ENCODE measurements around the gene UROS. TPM values are rescaled to one million over a fixed set of nuclear protein-coding genes. Genes with fewer than 3 reads are reported as not detected.

Gene UROS
- total RNA-seq, 1 donor from 2014 or later, result 64.6 TPM

DNA sequence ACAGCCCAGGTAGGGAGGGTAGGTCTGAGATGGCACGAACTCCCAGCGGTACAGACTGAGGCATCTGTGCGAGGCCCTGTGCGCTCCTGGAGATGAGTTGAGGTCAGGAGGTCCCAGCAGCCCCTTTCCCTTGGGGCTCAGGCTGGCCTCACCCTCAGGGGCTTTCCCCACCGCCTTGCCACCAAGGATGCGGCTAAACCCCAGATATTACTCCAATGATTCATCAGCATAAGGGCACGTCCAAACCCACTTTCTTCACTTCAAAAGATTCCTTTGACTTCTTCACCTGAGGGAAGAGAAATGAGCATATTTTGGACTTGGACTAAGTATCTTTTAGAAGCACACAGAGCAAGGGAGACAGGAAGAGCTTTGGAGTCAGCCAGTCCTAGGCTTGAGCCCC, 20.3 kb downstream of the UROS start:
- no peaks in the 10 kb centered on the region for H3K27me3 Mint-ChIP-seq (ENCODE audit: low read depth, unreplicated experiment)
- FAIRE-seq (no peak), DNase-seq (ENCODE audit: low read depth) (no peak)
- Histone ChIP-seq H3K4me2 (ENCODE audit: low read length) (no peak overlapping the region), H4K20me1 (ENCODE audit: insufficient read depth, low read length) (peaks cover 9% of the 10 kb centered on the region), H3K79me2 (ENCODE audit: insufficient read depth, low read length) (no peaks in the 10 kb centered on the region), H3K9me3 (ENCODE audit: insufficient read depth, low read depth, low read length) (no peaks in the 10 kb centered on the region), H2AFZ (ENCODE audit: low read depth, low read length) (no peak overlapping the region), H3K27ac (ENCODE audit: low read depth, low read length) (no peak overlapping the region), H3K4me1 (ENCODE audit: insufficient read depth, low read length) (no peaks in the 10 kb centered on the region), H3K4me3 (ENCODE audit: insufficient read depth, low read depth, low read length) (no peak overlapping the region), H3K27me3 (ENCODE audit: insufficient read depth, low read length) (no peaks in the 10 kb centered on the region), H3K36me3 (ENCODE audit: insufficient read depth, low read length) (peaks cover 7% of the 10 kb centered on the region), H3K9ac (ENCODE audit: low read length) (no peak overlapping the region)
- H3K36me3 Mint-ChIP-seq (ENCODE audit: low read depth, unreplicated experiment), result peaks cover 32% of the 10 kb centered on the region
- H3K9me3 Mint-ChIP-seq (ENCODE audit: unreplicated experiment), result no peaks in the 10 kb centered on the region
- peaks cover 17% of the 10 kb centered on the region for H3K4me1 Mint-ChIP-seq (ENCODE audit: low read depth, unreplicated experiment)
- H3K4me3 Mint-ChIP-seq (ENCODE audit: unreplicated experiment), result no peak overlapping the region
- H3K27ac Mint-ChIP-seq (ENCODE audit: unreplicated experiment), result no peak overlapping the region
- TF ChIP-seq, protein P1, sequence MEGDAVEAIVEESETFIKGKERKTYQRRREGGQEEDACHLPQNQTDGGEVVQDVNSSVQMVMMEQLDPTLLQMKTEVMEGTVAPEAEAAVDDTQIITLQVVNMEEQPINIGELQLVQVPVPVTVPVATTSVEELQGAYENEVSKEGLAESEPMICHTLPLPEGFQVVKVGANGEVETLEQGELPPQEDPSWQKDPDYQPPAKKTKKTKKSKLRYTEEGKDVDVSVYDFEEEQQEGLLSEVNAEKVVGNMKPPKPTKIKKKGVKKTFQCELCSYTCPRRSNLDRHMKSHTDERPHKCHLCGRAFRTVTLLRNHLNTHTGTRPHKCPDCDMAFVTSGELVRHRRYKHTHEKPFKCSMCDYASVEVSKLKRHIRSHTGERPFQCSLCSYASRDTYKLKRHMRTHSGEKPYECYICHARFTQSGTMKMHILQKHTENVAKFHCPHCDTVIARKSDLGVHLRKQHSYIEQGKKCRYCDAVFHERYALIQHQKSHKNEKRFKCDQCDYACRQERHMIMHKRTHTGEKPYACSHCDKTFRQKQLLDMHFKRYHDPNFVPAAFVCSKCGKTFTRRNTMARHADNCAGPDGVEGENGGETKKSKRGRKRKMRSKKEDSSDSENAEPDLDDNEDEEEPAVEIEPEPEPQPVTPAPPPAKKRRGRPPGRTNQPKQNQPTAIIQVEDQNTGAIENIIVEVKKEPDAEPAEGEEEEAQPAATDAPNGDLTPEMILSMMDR (IDR thresholded peaks at IDR 0.05; ENCODE audit: insufficient read depth, low read depth, low read length), result no peak
- no peak for TF ChIP-seq EZH2 (IDR thresholded peaks at IDR 0.05; ENCODE audit: insufficient read depth, low read length)

DNA sequence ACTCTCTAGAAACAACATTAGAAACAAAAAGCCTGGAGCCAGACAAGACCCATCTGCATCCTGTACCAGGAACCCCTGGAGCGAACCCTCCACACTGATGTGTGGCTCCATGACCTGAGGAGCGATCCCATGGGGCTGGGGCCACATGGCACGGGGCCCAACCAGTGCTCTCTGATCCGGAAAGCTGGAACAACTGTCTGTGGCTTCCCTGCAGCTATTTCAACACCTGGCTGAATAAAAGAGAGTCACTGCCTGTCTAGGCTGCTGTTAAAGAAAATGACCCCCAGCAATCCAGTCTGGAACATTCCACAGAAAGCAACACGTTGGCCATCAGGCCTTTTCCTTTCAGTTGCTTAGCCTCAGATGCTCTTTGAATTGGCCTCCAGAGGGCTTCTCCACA, 20.9 kb downstream of the UROS start:
- Histone ChIP-seq H4K20me1 (ENCODE audit: insufficient read depth, low read length) (peaks cover 9% of the 10 kb centered on the region), H3K27ac (ENCODE audit: low read depth, low read length) (no peak overlapping the region), H3K36me3 (ENCODE audit: insufficient read depth, low read length) (peaks cover 10% of the 10 kb centered on the region), H3K27me3 (ENCODE audit: insufficient read depth, low read length) (no peaks in the 10 kb centered on the region), H3K4me3 (ENCODE audit: insufficient read depth, low read depth, low read length) (no peak overlapping the region), H3K9me3 (ENCODE audit: insufficient read depth, low read depth, low read length) (no peaks in the 10 kb centered on the region), H3K9ac (ENCODE audit: low read length) (no peak overlapping the region), H3K79me2 (ENCODE audit: insufficient read depth, low read length) (no peaks in the 10 kb centered on the region), H2AFZ (ENCODE audit: low read depth, low read length) (no peak overlapping the region), H3K4me2 (ENCODE audit: low read length) (no peak overlapping the region), H3K4me1 (ENCODE audit: insufficient read depth, low read length) (no peaks in the 10 kb centered on the region)
- no peak for FAIRE-seq
- no peaks in the 10 kb centered on the region for H3K27me3 Mint-ChIP-seq (ENCODE audit: low read depth, unreplicated experiment)
- TF ChIP-seq EZH2 (IDR thresholded peaks at IDR 0.05; ENCODE audit: insufficient read depth, low read length), result no peak
- TF ChIP-seq, protein P1 (IDR thresholded peaks at IDR 0.05; ENCODE audit: insufficient read depth, low read depth, low read length), result no peak
- H3K9me3 Mint-ChIP-seq (ENCODE audit: unreplicated experiment), result no peaks in the 10 kb centered on the region
- H3K27ac Mint-ChIP-seq (ENCODE audit: unreplicated experiment), result no peak overlapping the region
- no peak for DNase-seq (ENCODE audit: low read depth)
- H3K4me1 Mint-ChIP-seq (ENCODE audit: low read depth, unreplicated experiment), result peaks cover 16% of the 10 kb centered on the region
- H3K4me3 Mint-ChIP-seq (ENCODE audit: unreplicated experiment), result no peak overlapping the region
- peaks cover 31% of the 10 kb centered on the region for H3K36me3 Mint-ChIP-seq (ENCODE audit: low read depth, unreplicated experiment)

DNA sequence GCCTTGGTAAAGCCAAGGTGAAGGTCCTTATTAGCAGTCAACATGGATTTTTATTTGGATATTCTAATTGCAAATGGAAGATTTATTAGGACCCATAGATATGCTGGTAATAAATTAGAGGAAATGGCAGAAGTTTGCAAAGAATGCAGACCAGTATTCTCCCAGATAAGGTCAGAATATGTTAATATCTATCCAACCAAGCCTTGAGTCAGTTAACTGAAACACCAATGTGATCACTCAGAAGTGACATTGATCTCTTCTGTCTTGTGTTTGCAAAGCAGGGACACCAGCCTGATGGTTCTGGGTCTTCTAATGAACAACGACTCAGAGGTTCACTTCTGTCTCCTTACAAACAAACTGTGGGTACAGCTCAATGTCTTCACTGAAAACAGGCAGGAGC, 21.5 kb downstream of the UROS start:
- H2AFZ ChIP-seq (ENCODE audit: low read depth, low read length), result no peak overlapping the region

More for the DNA sequence above, 21.5 kb downstream of the UROS start:
- H3K4me3 ChIP-seq (ENCODE audit: insufficient read depth, low read depth, low read length), result no peak overlapping the region
- no peaks in the 10 kb centered on the region for H3K27me3 ChIP-seq (ENCODE audit: insufficient read depth, low read length)
- Mint-ChIP-seq H3K9me3 (ENCODE audit: unreplicated experiment) (no peaks in the 10 kb centered on the region), H3K4me3 (ENCODE audit: unreplicated experiment) (no peak overlapping the region), H3K27me3 (ENCODE audit: low read depth, unreplicated experiment) (no peaks in the 10 kb centered on the region), H3K27ac (ENCODE audit: unreplicated experiment) (no peak overlapping the region), H3K36me3 (ENCODE audit: low read depth, unreplicated experiment) (peaks cover 31% of the 10 kb centered on the region), H3K4me1 (ENCODE audit: low read depth, unreplicated experiment) (peaks cover 16% of the 10 kb centered on the region)
- no peak overlapping the region for H3K9ac ChIP-seq (ENCODE audit: low read length)
- peaks cover 9% of the 10 kb centered on the region for H4K20me1 ChIP-seq (ENCODE audit: insufficient read depth, low read length)
- FAIRE-seq (no peak), DNase-seq (ENCODE audit: low read depth) (no peak)
- H3K27ac ChIP-seq (ENCODE audit: low read depth, low read length), result no peak overlapping the region
- H3K4me2 ChIP-seq (ENCODE audit: low read length), result no peak overlapping the region
- no peaks in the 10 kb centered on the region for H3K79me2 ChIP-seq (ENCODE audit: insufficient read depth, low read length)
- no peaks in the 10 kb centered on the region for H3K4me1 ChIP-seq (ENCODE audit: insufficient read depth, low read length)
- TF ChIP-seq, protein P1 (IDR thresholded peaks at IDR 0.05; ENCODE audit: insufficient read depth, low read depth, low read length), result no peak
- no peak for TF ChIP-seq EZH2 (IDR thresholded peaks at IDR 0.05; ENCODE audit: insufficient read depth, low read length)
- H3K36me3 ChIP-seq (ENCODE audit: insufficient read depth, low read length), result peaks cover 9% of the 10 kb centered on the region
- no peaks in the 10 kb centered on the region for H3K9me3 ChIP-seq (ENCODE audit: insufficient read depth, low read depth, low read length)

Data from astrocyte (in vitro differentiated cells and primary cell).